Esophagus squamous epithelium (tissue), 5 donors: Measurements from ENCODE around the gene AOPEP. TPM values are rescaled to one million over a fixed set of nuclear protein-coding genes. Genes with fewer than 3 reads are reported as not detected.

Experiments used
- DNase-seq: peaks from one replicate; lab custom pipeline; 2025; lab: John Stamatoyannopoulos, UW
- H3K27ac ChIP-seq, 4 donors: fragments of 200-600 bp; sonication (generic); one replicate each; pipeline ENCODE4 v1.5.1; 2016 to 2019; ENCODE audit warnings: mild to moderate bottlenecking in 1 of 4
- H3K27me3 ChIP-seq, 4 donors: fragments of 200-600 bp; sonication (generic); 1 replicate in 3 of 4; 2 replicates in 1 of 4; pipeline versions ENCODE4 v1.5.1 to v1.6.0; 2017 to 2021; ENCODE audit warnings: antibody characterized with exemption in 1 of 4
- H3K36me3 ChIP-seq, 3 donors: fragments of 200-600 bp; sonication (generic); one replicate each; pipeline ENCODE4 v1.5.1; 2016 to 2019
- H3K4me1 ChIP-seq, 3 donors: fragments of 200-600 bp; sonication (generic); one replicate each; pipeline ENCODE4 v1.5.1; 2017 to 2019
- H3K4me3 ChIP-seq, 4 donors: fragments of 200-600 bp; sonication (generic); 1 replicate in 3 of 4; 2 replicates in 1 of 4; pipeline ENCODE4 v1.5.1; 2016 to 2019; ENCODE audit warnings: mild to moderate bottlenecking in 2 of 4, moderate library complexity in 1 of 4
- H3K9me3 ChIP-seq, 3 donors: fragments of 200-600 bp; sonication (generic); one replicate each; pipeline ENCODE4 v1.5.1; 2016 to 2019
- POLR2A ChIP-seq, 4 donors: fragments of 450-650 bp; IDR thresholded peaks; one replicate each; pipeline ENCODE4 v1.6.1; 2017; ENCODE audit warnings: antibody characterized with exemption in 4 of 4, mild to moderate bottlenecking in 4 of 4, moderate library complexity in 3 of 4
- WGBS, 2 donors: methylation state at CpG; one replicate each; pipeline ENCODE4 v1.1.5; 2018; 5-methylcytosine and 5-hydroxymethylcytosine counted together
- intact Hi-C: fragments of 100-400 bp; cut with DNase I; formaldehyde crosslinking; loops from one replicate; pipeline ENCODE4 v1.15.0; 2022
- total RNA-seq, 4 donors: library from RNA; depleted of rRNA; stranded (reverse); fragments of >200 nt; gene quantifications; one replicate each; pipeline ENCODE4 v1.1.0, GENCODE V29; 2016
- TF ChIP-seq, protein P1 (sequence below), 6 experiments: fragments of 450-650 bp in 4 of 6; fragments of 200-600 bp in 2 of 6; sonication (generic) in 2 of 6; IDR thresholded peaks; one replicate each; pipeline ENCODE4 v1.5.1; 2016 to 2019; ENCODE audit warnings: antibody characterized with exemption in 6 of 6, mild to moderate bottlenecking in 4 of 6, moderate library complexity in 4 of 6
- donor health status: DM: yes; HTN: yes; CAD: no.

Gene AOPEP
- total RNA-seq, 4 donors from 2014 or later = 101 to 300 (median 115) TPM

DNA sequence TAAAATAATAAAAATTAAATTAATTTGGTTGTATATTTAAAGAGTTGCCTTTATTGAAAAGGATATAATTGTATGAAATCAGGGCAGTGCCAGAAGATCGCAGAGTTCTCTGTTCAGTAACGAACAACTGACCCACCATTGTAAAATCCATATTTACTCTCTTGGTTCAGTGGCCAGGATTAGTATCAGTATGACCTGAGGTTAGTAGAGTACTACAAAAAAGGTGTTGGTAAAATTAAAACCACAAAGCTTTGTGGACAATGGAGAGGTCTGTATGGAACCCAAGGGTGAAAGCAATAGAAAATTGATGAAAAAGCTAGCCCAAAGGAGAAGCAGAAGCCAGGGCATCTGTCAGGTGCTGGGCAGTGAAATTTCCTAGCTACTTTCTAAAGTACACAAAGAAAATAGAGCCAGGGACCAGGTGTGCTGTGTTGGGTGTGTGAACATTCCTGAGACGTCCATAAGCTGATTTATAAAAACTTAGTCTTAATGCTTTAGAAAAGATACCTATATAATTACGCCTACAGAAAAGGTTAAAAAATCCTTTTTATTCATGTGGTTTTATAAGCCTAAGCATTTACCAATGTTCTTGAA lies 159.5 kb downstream of the AOPEP start:
- Histone ChIP-seq H3K9me3 (no peaks in the 10 kb centered on the region), H3K36me3 (peaks cover 0 to 5% (median 0%) of the 10 kb centered on the region in 3 donors), H3K4me3 (no peak overlapping the region), H3K27ac (peak overlapping the region in 1 of 4 donors; percentile 49), H3K27me3 (no peaks in the 10 kb centered on the region), H3K4me1 (peaks cover 0 to 28% (median 21%) of the 10 kb centered on the region in 3 donors)
- TF ChIP-seq, protein P1, sequence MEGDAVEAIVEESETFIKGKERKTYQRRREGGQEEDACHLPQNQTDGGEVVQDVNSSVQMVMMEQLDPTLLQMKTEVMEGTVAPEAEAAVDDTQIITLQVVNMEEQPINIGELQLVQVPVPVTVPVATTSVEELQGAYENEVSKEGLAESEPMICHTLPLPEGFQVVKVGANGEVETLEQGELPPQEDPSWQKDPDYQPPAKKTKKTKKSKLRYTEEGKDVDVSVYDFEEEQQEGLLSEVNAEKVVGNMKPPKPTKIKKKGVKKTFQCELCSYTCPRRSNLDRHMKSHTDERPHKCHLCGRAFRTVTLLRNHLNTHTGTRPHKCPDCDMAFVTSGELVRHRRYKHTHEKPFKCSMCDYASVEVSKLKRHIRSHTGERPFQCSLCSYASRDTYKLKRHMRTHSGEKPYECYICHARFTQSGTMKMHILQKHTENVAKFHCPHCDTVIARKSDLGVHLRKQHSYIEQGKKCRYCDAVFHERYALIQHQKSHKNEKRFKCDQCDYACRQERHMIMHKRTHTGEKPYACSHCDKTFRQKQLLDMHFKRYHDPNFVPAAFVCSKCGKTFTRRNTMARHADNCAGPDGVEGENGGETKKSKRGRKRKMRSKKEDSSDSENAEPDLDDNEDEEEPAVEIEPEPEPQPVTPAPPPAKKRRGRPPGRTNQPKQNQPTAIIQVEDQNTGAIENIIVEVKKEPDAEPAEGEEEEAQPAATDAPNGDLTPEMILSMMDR (IDR thresholded peaks at IDR 0.05) = no peak
- no peak for TF ChIP-seq POLR2A (IDR thresholded peaks at IDR 0.05)
- WGBS, 2 donors = 78 to 87% methylated on average over 4 of the region's 4 CpGs
- no peak for DNase-seq
- intact Hi-C loops = no loop called here

GRCh38 chr9:94887721-94888120 lies 161.2 kb downstream of the AOPEP start:
- Histone ChIP-seq H3K36me3 (peaks cover 0 to 5% (median 0%) of the 10 kb centered on the region in 3 donors), H3K9me3 (peaks cover 0 to 6% (median 0%) of the 10 kb centered on the region in 3 donors), H3K27ac (peak overlapping the region in 1 of 4 donors; percentile 67), H3K27me3 (no peaks in the 10 kb centered on the region), H3K4me1 (peaks cover 0 to 21% (median 7%) of the 10 kb centered on the region in 3 donors), H3K4me3 (no peak overlapping the region)
- 59 to 68% methylated on average over 2 of the region's 2 CpGs for WGBS, 2 donors
- no peak for TF ChIP-seq POLR2A (IDR thresholded peaks at IDR 0.05)
- intact Hi-C loops = no loop called here
- no peak for DNase-seq

DNA sequence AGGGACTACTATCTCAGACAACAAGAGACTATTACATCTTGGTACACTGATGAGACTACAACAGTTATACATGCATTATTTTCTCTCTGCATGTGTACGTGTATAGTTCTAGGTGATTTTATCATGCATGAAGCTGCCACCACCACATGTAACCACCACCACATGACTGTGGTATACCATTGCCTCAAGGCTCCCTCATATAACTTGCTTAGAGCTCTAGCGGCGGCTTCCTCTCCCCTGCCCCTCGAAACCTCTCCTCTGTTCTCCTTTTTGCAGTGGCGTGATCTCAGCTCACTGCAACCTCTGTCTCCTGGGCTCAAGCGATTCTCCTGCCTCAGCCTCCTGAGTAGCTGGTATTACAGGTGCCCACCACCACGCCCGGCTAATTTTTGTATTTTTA lies 162.3 kb downstream of the AOPEP start:
- Histone ChIP-seq H3K9me3 (peaks cover 0 to 6% (median 0%) of the 10 kb centered on the region in 3 donors), H3K36me3 (peaks cover 0 to 5% (median 0%) of the 10 kb centered on the region in 3 donors), H3K27ac (no peak overlapping the region), H3K27me3 (no peaks in the 10 kb centered on the region), H3K4me3 (no peak overlapping the region), H3K4me1 (peaks cover 0 to 27% (median 7%) of the 10 kb centered on the region in 3 donors)
- intact Hi-C loops = no loop called here
- 77 to 100% methylated on average over 8 of the region's 8 CpGs for WGBS, 2 donors
- DNase-seq = no peak
- TF ChIP-seq POLR2A (IDR thresholded peaks at IDR 0.05) = no peak
- TF ChIP-seq, protein P1 (IDR thresholded peaks at IDR 0.05) = no peak

DNA sequence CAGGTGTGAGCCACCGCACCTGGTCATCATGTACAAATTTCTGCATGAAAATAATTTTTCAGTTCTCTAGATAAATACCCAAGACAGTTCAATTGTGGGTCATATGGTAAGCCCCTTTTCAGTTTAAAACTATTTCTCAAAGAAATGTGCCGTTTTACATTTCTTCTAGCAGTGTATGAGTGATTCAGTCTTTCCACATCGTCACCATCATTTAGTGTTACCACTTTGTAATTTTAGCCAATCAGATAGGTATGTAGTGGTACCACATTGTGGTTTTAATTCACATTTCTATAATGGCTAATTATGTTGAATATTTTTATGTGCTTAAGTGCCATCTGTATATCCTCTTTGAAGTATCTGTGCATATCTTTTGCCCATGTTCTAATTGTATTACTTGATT lies 163.1 kb downstream of the AOPEP start:
- H3K4me3 ChIP-seq = no peak overlapping the region
- WGBS, 2 donors = 94 to 95% methylated on average over 3 of the region's 3 CpGs
- intact Hi-C loops = no loop called here

DNA sequence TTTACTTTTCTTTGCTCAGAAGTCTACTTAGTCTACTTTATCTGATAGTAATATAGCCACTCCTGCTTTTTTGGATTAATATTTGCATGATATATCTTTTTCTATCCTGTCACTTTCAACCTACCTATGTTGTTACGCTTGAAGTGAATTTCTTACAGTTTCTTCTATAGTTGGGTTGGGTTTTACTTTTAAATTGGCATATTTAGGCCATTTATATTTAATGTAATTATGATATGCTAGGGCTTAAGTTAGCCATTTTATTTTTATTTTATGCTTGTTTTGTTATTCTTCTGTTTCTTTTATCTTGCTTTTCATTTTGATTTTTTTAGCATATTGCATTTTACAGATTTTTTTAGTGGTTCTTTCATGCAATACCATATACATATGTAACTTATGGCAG lies 164.7 kb downstream of the AOPEP start:
- no peak overlapping the region for H3K27ac ChIP-seq
- H3K36me3 ChIP-seq = peaks cover 0 to 5% (median 0%) of the 10 kb centered on the region in 3 donors
- no peaks in the 10 kb centered on the region for H3K27me3 ChIP-seq
- 91 to 100% methylated on average over 1 of the region's 1 CpG for WGBS, 2 donors
- H3K4me1 ChIP-seq = peaks cover 0 to 27% (median 0%) of the 10 kb centered on the region in 3 donors
- no peak for TF ChIP-seq POLR2A (IDR thresholded peaks at IDR 0.05)
- TF ChIP-seq, protein P1 (IDR thresholded peaks at IDR 0.05) = no peak
- intact Hi-C loops = no loop called here
- DNase-seq = no peak
- H3K9me3 ChIP-seq = peaks cover 0 to 6% (median 0%) of the 10 kb centered on the region in 3 donors
- H3K4me3 ChIP-seq = no peak overlapping the region

More for the DNA sequence above, 163.1 kb downstream of the AOPEP start:
- no peak for DNase-seq
- Histone ChIP-seq H3K9me3 (peaks cover 0 to 6% (median 0%) of the 10 kb centered on the region in 3 donors), H3K27ac (no peak overlapping the region), H3K27me3 (no peaks in the 10 kb centered on the region), H3K36me3 (peaks cover 0 to 5% (median 0%) of the 10 kb centered on the region in 3 donors), H3K4me1 (peaks cover 0 to 35% (median 7%) of the 10 kb centered on the region in 3 donors)
- TF ChIP-seq POLR2A (IDR thresholded peaks at IDR 0.05) = no peak
- TF ChIP-seq, protein P1 (IDR thresholded peaks at IDR 0.05) = no peak
